Astrocyte of the cerebellum (primary cell): ENCODE data around the gene DMD.

Experiments
- DNase-seq: peaks from one replicate; pipeline ENCODE4 v3.0.0-alpha.2; 2011; ENCODE audit warnings: low read depth
- H3K4me3 ChIP-seq: 2 replicates; pipeline ENCODE4 v1.5.1; 2011; ENCODE audit warnings: mild to moderate bottlenecking, low read depth, low read length, moderate library complexity
- CTCF ChIP-seq: IDR thresholded peaks from 2 replicates; pipeline ENCODE4 v1.5.1; 2012; ENCODE audit warnings: low read length, low read depth, moderate library complexity, mild to moderate bottlenecking; ENCODE audit errors: missing control alignments
- in situ Hi-C: cut with HindIII; loops from 2 replicates; pipeline ENCODE4 v1.10.0; 2017; ENCODE audit warnings: low sequenced_read_pairs

The DMD gene

GRCh38 chrX:32392655-32393054, 818.7 kb downstream of the DMD start:
- H3K4me3 ChIP-seq: no peak overlapping the region
- in situ Hi-C loops: no loop called here
- TF ChIP-seq CTCF: no peak
- DNase-seq: no peak

- H3K4me3 ChIP-seq: no peak overlapping the region
- in situ Hi-C loops: no loop called here
- DNase-seq: no peak
- TF ChIP-seq CTCF: no peak
Measured at GRCh38 chrX:32370456-32371205, 840.7 kb downstream of the DMD start.

GRCh38 chrX:32293962-32294700, 917.2 kb downstream of the DMD start:
- DNase-seq: no peak
- no peak for TF ChIP-seq CTCF
- no peak overlapping the region for H3K4me3 ChIP-seq
- in situ Hi-C loops: no loop called here

GRCh38 chrX:32289356-32289755, 922.0 kb downstream of the DMD start:
- DNase-seq: no peak
- TF ChIP-seq CTCF: no peak
- no peak overlapping the region for H3K4me3 ChIP-seq
- in situ Hi-C loops: no loop called here

- in situ Hi-C loops: no loop called here
- no peak for TF ChIP-seq CTCF
- H3K4me3 ChIP-seq: no peak overlapping the region
- no peak for DNase-seq
Measured at GRCh38 chrX:32281853-32282252, 929.5 kb downstream of the DMD start.

- H3K4me3 ChIP-seq: no peak overlapping the region
- TF ChIP-seq CTCF: no peak
- in situ Hi-C loops: no loop called here
- no peak for DNase-seq
Measured at GRCh38 chrX:32280921-32281320, 930.4 kb downstream of the DMD start.
